SK-N-SH treated with all-trans-retinoic acid at 6 μM for 48 hours (cell line): ENCODE measurements around the gene ARFIP1.

ENCODE experiments used
- ATAC-seq: fragments of 200-7000 bp; cut with Tn5 transposase; 3 replicates; pipeline ENCODE4 v1.9.1; 2020; ENCODE audit warnings: mild to moderate bottlenecking, moderate library complexity
- BACH2 ChIP-seq: fragments of 250-450 bp; sonication (Bioruptor Pico); IDR thresholded peaks from 2 replicates; pipeline ENCODE4 v1.9.0; 2021; ENCODE audit warnings: mild to moderate bottlenecking, borderline replicate concordance
- CREB5 ChIP-seq: fragments of 250-450 bp; sonication (Bioruptor Pico); IDR thresholded peaks from 2 replicates; pipeline ENCODE4 v1.5.1; 2020; ENCODE audit warnings: low read depth, mild to moderate bottlenecking, moderate library complexity
- CSDC2 ChIP-seq: fragments of 250-450 bp; sonication (Bioruptor Pico); IDR thresholded peaks from 2 replicates; pipeline ENCODE4 v1.5.0; 2020; ENCODE audit warnings: mild to moderate bottlenecking, moderate library complexity
- CSRNP3 ChIP-seq: fragments of 250-450 bp; sonication (Bioruptor Pico); IDR thresholded peaks from 2 replicates; pipeline ENCODE4 v1.5.1; 2021; ENCODE audit warnings: mild to moderate bottlenecking, moderate library complexity
- ESRRG ChIP-seq: fragments of 250-450 bp; sonication (Bioruptor Pico); IDR thresholded peaks from 2 replicates; pipeline ENCODE4 v1.6.1; 2021; ENCODE audit warnings: mild to moderate bottlenecking
- GLIS3 ChIP-seq: fragments of 250-450 bp; sonication (Bioruptor Pico); IDR thresholded peaks from 2 replicates; pipeline ENCODE4 v1.5.0; 2020; ENCODE audit warnings: mild to moderate bottlenecking, moderate library complexity
- ISL1 ChIP-seq: fragments of 250-450 bp; sonication (Bioruptor Pico); IDR thresholded peaks from 2 replicates; pipeline ENCODE4 v2.1.2; 2022; ENCODE audit warnings: mild to moderate bottlenecking, moderate library complexity
- OSR1 ChIP-seq: fragments of 250-450 bp; sonication (Bioruptor Pico); IDR thresholded peaks from 2 replicates; pipeline ENCODE4 v1.8.0; 2022; ENCODE audit warnings: moderate library complexity, mild to moderate bottlenecking, inconsistent platforms
- PATZ1 ChIP-seq: fragments of 250-450 bp; sonication (Bioruptor Pico); IDR thresholded peaks from 2 replicates; pipeline ENCODE4 v1.8.0; 2020; ENCODE audit warnings: mild to moderate bottlenecking, moderate library complexity, borderline replicate concordance
- RARB ChIP-seq: fragments of 250-450 bp; sonication (Bioruptor Pico); IDR thresholded peaks from 2 replicates; pipeline ENCODE4 v1.8.0; 2021; ENCODE audit warnings: mild to moderate bottlenecking, moderate library complexity
- SNAI2 ChIP-seq: fragments of 250-450 bp; sonication (Bioruptor Pico); IDR thresholded peaks from 2 replicates; pipeline ENCODE4 v1.5.0; 2020; ENCODE audit warnings: mild to moderate bottlenecking, moderate library complexity
- TCF4 ChIP-seq: fragments of 250-450 bp; sonication (Bioruptor Pico); IDR thresholded peaks from 2 replicates; pipeline ENCODE4 v1.8.0; 2021; ENCODE audit warnings: mild to moderate bottlenecking, moderate library complexity, borderline replicate concordance
- TOX ChIP-seq: fragments of 250-450 bp; sonication (Bioruptor Pico); IDR thresholded peaks from 2 replicates; pipeline ENCODE4 v1.8.0; 2021; ENCODE audit warnings: mild to moderate bottlenecking, moderate library complexity, borderline replicate concordance
- ZC3H10 ChIP-seq: fragments of 250-450 bp; sonication (Bioruptor Pico); IDR thresholded peaks from 2 replicates; pipeline ENCODE4 v1.5.1; 2021; ENCODE audit warnings: mild to moderate bottlenecking, moderate library complexity
- ZFP3 ChIP-seq: fragments of 250-450 bp; sonication (Bioruptor Pico); IDR thresholded peaks from 2 replicates; pipeline ENCODE4 v1.5.0; 2020; ENCODE audit warnings: mild to moderate bottlenecking, moderate library complexity
- ZFP30 ChIP-seq: fragments of 450-650 bp; formaldehyde crosslinking; IDR thresholded peaks from 2 replicates; pipeline ENCODE4 v1.5.0; 2022; ENCODE audit warnings: mild to moderate bottlenecking, moderate library complexity
- ZNF565 ChIP-seq: fragments of 450-650 bp; formaldehyde crosslinking; conservative IDR thresholded peaks from 2 replicates; pipeline ENCODE4 v1.5.0; 2020; ENCODE audit warnings: low read depth, mild to moderate bottlenecking, moderate library complexity
- ZNF70 ChIP-seq: fragments of 450-650 bp; formaldehyde crosslinking; IDR thresholded peaks from 2 replicates; pipeline ENCODE4 v1.5.0; 2020; ENCODE audit warnings: mild to moderate bottlenecking, moderate library complexity
- ZNF8 ChIP-seq: fragments of 450-650 bp; formaldehyde crosslinking; IDR thresholded peaks from 2 replicates; pipeline ENCODE4 v1.5.0; 2020; ENCODE audit warnings: mild to moderate bottlenecking, moderate library complexity
- TF ChIP-seq, protein P1 (sequence below): fragments of 250-450 bp; sonication (Bioruptor Pico); IDR thresholded peaks from 2 replicates; pipeline ENCODE4 v1.5.0; 2020; ENCODE audit warnings: mild to moderate bottlenecking, moderate library complexity
- TF ChIP-seq, protein P2 (sequence below): fragments of 250-450 bp; sonication (Bioruptor Pico); IDR thresholded peaks from 2 replicates; pipeline ENCODE4 v1.8.0; 2021; ENCODE audit warnings: low read depth, mild to moderate bottlenecking, moderate library complexity, borderline replicate concordance

The ARFIP1 gene

DNA sequence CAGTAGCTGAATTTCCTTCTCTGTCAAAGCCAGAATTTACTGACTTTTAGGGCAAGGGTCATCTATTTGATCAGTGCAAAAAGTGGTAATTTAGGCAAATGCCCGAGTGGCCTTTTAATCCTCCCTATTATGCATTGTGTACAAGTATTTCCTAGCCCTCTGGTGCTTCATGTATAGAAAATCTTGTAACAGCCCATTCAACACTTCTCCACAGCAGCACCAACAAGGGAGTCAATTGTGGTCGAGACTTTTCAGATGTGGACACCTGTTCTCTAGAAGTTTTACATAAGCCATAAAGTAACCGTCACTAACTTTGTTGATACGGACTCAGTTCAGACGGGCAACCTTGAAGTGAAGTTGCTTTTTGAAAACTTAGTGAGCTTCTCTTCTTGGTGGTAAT is 105.4 kb downstream of the ARFIP1 start (continued):
- TF ChIP-seq CREB5 (CRISPR knock-in tag) (no peak), TCF4 (no peak), CSDC2 (no peak)
- TF ChIP-seq, all 23 proteins: peak for 0

DNA sequence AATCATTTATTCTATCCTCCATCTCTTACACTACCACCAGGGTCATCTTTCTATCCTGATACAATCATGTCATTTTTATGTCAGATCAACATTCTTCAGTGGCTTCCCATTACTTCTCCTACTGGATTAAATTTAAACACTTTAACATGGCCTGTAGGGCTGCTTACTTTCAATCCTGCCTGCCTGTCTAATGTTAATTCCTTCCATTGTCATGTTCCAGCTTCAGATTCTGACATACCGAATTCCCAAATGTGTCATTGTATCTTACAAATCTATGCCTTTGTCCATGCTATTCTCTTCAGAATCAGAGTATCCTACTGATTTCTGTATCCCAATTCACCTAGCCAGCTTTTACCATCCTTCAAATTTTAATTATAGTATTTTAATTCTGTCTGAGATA is 106.4 kb downstream of the ARFIP1 start:
- no peak for TF ChIP-seq ZNF70 (CRISPR knock-in tag)
- TF ChIP-seq, protein P1, sequence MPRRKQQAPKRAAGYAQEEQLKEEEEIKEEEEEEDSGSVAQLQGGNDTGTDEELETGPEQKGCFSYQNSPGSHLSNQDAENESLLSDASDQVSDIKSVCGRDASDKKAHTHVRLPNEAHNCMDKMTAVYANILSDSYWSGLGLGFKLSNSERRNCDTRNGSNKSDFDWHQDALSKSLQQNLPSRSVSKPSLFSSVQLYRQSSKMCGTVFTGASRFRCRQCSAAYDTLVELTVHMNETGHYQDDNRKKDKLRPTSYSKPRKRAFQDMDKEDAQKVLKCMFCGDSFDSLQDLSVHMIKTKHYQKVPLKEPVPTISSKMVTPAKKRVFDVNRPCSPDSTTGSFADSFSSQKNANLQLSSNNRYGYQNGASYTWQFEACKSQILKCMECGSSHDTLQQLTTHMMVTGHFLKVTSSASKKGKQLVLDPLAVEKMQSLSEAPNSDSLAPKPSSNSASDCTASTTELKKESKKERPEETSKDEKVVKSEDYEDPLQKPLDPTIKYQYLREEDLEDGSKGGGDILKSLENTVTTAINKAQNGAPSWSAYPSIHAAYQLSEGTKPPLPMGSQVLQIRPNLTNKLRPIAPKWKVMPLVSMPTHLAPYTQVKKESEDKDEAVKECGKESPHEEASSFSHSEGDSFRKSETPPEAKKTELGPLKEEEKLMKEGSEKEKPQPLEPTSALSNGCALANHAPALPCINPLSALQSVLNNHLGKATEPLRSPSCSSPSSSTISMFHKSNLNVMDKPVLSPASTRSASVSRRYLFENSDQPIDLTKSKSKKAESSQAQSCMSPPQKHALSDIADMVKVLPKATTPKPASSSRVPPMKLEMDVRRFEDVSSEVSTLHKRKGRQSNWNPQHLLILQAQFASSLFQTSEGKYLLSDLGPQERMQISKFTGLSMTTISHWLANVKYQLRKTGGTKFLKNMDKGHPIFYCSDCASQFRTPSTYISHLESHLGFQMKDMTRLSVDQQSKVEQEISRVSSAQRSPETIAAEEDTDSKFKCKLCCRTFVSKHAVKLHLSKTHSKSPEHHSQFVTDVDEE (CRISPR knock-in tag), result no peak
- no peak for TF ChIP-seq PATZ1
- TF ChIP-seq TCF4, result no peak
- no peak for TF ChIP-seq ISL1 (CRISPR knock-in tag)
- no peak for TF ChIP-seq ZC3H10 (CRISPR knock-in tag)
- no peak for TF ChIP-seq CSRNP3
- no peak for ATAC-seq

- TF ChIP-seq, protein P2, sequence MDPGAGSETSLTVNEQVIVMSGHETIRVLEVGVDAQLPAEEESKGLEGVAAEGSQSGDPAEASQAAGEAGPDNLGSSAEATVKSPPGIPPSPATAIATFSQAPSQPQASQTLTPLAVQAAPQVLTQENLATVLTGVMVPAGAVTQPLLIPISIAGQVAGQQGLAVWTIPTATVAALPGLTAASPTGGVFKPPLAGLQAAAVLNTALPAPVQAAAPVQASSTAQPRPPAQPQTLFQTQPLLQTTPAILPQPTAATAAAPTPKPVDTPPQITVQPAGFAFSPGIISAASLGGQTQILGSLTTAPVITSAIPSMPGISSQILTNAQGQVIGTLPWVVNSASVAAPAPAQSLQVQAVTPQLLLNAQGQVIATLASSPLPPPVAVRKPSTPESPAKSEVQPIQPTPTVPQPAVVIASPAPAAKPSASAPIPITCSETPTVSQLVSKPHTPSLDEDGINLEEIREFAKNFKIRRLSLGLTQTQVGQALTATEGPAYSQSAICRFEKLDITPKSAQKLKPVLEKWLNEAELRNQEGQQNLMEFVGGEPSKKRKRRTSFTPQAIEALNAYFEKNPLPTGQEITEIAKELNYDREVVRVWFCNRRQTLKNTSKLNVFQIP (CRISPR knock-in tag), result no peak
- TF ChIP-seq TOX, result no peak
- TF ChIP-seq PATZ1, result no peak
- no peak for TF ChIP-seq ZFP30 (CRISPR knock-in tag)
- no peak for TF ChIP-seq ZNF565 (CRISPR knock-in tag)
- ATAC-seq, result no peak
Measured at GRCh38 chr4:152887981-152888380, 108.2 kb downstream of the ARFIP1 start.

- ATAC-seq, result no peak
- TF ChIP-seq BACH2 (CRISPR knock-in tag) (no peak), ZNF8 (CRISPR knock-in tag) (no peak), GLIS3 (CRISPR knock-in tag) (no peak), OSR1 (no peak), CSRNP3 (no peak), ZFP3 (CRISPR knock-in tag) (no peak), SNAI2 (CRISPR knock-in tag) (no peak), CREB5 (CRISPR knock-in tag) (no peak), RARB (no peak), ZNF565 (CRISPR knock-in tag) (no peak), TCF4 (no peak), ISL1 (CRISPR knock-in tag) (no peak), ESRRG (no peak), TOX (no peak)
- TF ChIP-seq, protein P2 (CRISPR knock-in tag), result no peak
Measured at GRCh38 chr4:152892974-152893373, 113.2 kb downstream of the ARFIP1 start.
